Fibroblast of skin of left quadriceps (primary cell): ENCODE measurements around the gene KLF2.
A peak's percentile ranks its signal among the peaks of the same experiment; 100 is the strongest.
"Not testable (repeated sequence)": the region's sequence is repeated elsewhere in the genome, so short reads cannot be mapped to it uniquely, and the experiment has no call there.

Source experiments
- DNase-seq, 2 experiments: peaks; one replicate each; pipeline ENCODE4 v3.0.0-alpha.2; 2013; ENCODE audit warnings: low read depth in 2 of 2

KLF2 gene

DNA sequence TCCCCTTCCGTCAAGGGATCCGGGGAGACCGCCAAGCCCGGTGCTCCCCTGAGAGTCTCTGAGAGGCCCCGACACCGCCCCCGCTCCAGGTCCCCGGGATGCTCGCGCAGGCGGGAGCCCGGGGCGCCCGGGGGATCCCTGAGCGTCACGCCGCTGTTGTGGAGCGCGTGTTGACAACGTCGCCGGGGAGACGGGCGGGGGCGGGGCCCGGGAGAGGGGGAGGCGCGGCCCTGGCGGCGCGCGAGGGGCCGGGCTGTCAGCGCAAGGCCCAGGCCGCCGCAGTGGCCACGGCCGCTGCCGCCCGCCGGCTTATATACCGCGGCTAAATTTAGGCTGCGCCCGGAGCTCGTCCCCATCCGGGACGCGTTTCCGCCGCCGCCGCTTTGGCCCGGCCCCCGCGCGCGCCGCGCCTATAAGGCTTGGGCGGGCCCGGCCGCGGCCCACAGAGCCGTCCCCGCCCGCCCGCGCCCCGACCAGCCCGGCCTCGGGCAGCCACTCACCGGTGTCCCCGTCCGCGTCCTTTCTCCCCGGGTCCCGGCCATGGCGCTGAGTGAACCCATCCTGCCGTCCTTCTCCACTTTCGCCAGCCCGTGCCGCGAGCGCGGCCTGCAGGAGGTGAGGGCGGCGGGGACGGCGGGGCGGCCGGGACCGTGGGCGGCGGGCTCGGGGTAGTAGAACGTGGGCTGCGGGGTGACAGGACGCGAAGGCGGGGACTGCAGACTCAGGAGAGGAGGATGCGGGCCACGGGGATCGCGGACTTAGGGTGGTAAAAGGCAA lies at the start of gene KLF2:
TSS of gene KLF2 (plus strand) at position 443 of the 777 bp plus-strand sequence. CDS start at position 541, 98 bp downstream.
- DNase-seq: peak; percentile 84 to 86

- DNase-seq: no peak
Measured at GRCh38 chr19:16280306-16280705, 44.3 kb upstream of the KLF2 start.

- DNase-seq: no peak
Measured at GRCh38 chr19:16281743-16282142, 42.9 kb upstream of the KLF2 start.

GRCh38 chr19:16283210-16284061 lies 41.2 kb upstream of the KLF2 start:
- peak in 1 of 2 experiments; percentile 27 for DNase-seq

- DNase-seq: no peak
Measured at GRCh38 chr19:16284505-16284904, 40.1 kb upstream of the KLF2 start.

DNA sequence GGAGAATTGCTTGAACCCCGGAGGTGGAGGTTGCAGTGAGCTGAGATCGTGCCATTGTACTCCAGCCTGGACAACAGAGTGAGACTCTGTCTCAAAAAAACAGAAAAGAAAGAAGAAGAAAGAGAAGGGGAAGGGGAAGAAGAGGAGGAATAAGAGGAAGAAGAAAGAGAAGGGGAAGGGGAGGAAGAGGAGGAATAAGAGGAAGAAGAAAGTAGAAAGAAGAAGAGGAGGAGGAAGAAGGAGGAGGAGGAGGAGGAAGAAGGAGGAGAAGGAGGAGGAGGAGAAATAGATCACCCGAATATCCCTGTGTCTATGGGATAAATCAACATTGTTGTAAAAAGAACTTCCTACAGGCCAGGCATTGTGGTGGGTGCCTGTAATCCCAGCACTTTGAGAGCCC lies 39.5 kb upstream of the KLF2 start:
- not testable (repeated sequence) for DNase-seq

DNA sequence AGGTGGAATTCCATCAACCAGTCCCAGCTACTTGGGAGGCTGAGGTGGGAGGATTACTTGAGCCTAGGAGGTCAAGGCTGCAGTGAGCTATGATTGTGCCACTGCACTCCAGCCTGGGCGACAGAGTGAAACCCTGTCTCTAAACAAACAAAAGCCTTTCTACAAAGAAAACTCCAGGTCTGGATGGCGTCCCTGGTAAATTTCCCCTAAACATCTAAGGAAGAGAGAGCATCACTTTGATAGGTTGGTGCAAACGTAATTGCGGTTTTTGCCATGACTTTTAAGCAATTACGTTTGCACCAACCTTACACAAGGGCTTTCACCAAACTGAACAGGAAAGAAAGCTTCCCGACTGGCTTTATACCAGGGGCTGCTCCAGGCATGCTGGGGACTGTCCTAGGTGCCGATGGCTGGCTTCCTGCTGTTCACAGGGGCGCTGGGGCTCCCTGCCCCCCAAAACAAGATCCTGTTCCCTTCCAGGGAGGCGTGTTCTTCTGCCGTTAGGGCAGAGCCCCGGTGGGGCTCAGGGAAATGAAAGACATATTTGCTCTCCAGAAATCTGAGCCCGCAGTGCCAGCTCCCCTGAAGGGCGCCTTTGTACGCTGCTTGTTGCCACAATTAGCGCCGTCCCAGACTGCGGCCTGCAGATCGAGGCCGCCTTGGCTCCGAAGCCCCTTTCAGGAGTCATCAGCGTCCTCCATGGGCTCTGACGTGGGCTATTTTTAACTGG lies 38.7 kb upstream of the KLF2 start:
- DNase-seq: no peak

DNA sequence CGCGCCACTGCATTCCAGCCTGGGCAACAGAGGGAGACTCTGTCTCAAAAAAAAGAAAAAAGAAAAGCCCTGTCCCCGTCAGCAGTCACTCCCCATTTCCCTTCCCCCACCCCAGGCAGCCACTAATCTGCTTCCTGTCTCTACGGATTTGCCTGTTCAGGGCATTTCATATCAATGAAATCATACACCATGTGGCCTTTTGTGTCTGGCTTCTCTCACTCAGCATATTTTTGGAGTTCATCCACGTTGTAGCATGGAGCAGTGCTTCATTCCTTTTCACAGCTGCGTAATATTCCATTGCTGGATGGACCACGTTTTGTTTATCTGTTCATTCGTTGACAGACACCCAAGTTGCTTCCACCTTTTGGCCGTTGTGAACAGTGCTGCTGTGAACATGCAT lies 36.1 kb upstream of the KLF2 start:
- no peak for DNase-seq

GRCh38 chr19:16289594-16289993 lies 35.0 kb upstream of the KLF2 start:
- DNase-seq: no peak

DNA sequence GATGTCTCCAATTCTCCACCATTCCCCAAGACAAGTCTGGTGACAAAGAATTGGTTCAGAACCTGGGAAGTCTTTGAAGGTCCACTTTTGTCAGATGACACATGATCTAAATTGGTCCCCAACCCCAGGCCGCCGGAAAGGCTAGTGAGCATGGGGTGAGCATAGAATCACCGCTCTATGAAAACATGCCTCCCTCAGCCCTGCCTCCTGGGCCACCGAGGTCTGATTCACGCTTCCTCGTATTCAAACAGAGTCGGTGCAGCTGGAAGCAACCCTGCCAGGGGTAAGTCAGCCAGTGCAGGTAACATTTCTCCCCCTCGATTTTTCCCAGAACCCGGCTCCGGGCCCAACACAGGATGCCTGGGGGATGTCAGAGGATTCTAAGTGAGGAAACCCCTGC lies 33.9 kb upstream of the KLF2 start:
- DNase-seq: no peak

DNA sequence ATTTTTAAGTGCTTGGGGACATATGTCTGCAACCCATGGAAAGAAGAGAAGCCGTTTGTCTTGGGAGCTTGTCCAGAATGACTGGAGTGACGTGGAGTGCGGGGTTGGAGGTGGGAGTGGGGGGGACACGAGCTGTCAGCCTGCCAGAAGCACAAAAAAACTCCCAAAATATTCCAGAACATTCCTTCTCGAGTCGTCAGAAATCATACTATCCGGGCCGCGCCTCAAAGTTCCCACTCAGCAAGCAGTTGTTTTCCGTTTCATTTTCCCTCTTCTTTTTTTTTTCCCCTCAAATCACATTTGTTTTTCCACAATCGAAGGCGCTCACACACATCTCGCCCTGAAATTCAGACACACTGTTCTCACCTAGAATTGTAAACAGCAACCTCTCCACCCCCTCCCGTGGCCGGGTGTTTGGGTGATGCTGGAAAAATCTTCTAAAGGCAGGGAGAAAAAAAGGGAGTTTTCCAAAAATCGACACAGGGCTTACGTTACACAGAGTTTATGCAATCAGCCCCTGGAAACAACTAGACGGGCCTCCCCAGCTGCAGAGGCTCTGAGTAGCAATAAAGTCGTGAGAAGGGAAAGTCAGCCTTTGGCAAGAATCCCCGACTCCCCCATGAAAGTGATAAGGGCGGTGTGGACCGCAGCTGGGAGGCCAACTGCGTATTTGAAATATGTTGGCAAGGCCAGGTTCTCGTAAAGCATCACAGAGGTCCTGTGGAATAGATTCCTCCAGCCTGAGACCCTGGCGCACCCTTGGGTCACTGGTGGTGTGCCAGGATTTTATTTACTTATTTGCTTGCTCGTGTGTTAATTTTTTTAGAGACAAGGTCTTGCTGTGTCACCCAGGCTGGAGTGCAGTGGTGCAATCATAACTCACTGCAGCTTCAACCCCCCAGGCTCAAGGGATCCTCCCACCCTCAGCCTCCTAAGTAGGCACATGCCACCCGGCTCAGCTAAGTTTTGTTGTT lies 31.2 kb upstream of the KLF2 start:
- peak; percentile 88 to 90 for DNase-seq

GRCh38 chr19:16295057-16295456 lies 29.6 kb upstream of the KLF2 start:
- no peak for DNase-seq

- DNase-seq: no peak
Measured at GRCh38 chr19:16296713-16297112, 27.9 kb upstream of the KLF2 start.

DNA sequence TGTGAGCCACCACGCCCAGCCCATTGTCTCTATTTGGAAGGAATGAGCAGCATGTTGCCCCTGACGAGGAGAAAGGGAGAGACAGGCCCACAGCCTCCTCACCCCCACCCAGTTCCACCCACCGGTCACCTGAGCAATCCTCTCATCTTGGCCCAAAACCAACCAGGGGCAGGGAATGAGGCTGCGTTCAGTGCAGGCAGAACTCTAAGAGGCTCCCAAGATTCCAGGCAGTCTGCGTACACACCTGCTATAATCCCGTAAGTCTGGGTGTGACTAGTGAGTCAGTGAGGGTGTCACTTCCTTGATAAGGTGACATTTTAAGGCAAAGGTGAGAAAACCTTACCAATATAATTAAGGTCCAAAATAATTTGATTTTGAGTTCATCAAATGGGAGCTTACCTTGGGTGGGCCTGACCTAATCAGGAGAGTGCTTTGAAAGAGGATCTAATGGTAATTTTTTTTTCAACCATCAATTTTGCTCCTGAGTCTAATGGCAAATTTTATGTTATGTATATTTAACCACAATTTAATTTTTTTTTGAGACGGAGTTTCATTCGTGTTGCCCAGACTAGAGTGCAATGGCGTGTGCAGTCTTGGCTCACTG lies 26.9 kb upstream of the KLF2 start:
- DNase-seq: no peak

DNA sequence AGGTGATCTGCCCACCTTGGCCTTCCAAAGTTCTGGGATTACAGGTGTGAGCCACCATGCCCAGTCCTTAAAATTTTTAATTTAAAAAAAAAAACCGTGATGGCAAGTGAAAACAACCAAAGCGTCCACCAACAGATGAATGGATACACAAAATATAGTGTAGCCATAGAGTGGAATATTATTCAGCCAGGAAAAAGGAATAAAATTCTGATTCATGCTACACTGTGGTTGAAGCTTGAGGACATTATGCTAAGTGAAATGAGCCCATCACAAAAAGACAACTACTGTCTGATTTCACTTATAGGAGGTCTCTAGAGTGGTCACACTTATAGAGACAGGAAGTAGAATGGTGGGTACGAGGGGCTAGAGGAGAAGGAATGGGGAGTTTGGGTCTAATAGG lies 26.3 kb upstream of the KLF2 start:
- DNase-seq: no peak

DNA sequence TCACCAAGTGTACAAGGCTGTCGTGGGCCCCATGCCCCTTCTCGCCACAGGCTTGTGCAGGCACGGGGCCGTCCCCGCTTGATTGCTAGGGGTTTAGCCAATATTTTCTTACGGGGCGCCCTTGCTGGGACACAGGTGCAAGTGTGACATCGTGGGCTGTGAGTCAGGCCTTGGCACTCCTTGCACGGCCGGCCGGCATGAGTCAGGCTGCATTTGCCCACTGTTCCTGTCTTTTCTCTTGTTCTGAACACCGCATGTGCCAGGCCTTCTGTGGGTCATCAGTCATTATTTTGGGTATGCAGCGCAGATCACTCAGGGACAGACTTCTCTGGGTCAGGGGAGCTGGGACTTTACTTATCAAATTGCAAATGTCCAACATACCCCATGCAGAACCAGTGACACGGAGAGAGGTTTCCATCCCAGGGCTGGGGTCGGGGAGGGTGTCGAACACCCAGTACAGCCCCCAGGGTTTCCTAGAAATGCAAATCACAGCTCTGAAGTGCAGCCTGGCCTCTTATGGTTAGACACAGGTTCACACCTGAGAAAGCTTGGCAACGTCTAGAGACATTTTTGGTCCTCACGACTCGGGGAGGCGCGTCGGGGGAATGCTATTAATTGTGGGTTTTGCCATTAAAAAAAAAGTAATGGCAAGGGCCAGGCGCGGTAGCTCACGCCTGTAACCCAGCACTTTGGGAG lies 22.5 kb upstream of the KLF2 start:
- DNase-seq: no peak

GRCh38 chr19:16303755-16304154 lies 20.9 kb upstream of the KLF2 start:
- DNase-seq: no peak

- not testable (repeated sequence) for DNase-seq
Measured at GRCh38 chr19:16304511-16304910, 20.1 kb upstream of the KLF2 start.

DNA sequence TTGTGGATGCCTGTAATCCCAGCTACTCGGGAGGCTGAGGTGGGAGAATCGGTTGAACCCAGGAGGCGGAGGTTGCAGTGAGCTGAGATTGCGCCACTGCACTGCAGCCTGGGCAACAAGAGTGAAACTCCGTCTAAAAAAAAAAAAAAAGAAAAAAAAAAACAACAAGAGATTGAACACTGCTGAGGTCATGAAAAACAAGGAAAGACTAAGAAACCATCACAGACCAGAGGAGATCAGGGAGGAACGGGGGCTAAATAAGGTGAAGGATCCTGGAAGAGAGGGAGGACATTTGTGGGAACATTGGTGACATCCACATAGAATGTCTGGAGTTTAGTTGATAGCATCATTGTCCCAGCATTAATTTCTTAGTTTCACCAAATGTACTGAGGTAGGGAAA lies 19.6 kb upstream of the KLF2 start:
- DNase-seq: not testable (repeated sequence)
